B cell (primary cell): ENCODE data around the gene USP48. TPM values are rescaled to one million over a fixed set of nuclear protein-coding genes. Genes with fewer than 3 reads are reported as not detected.

Experiments
- ATAC-seq: fragments of 200-7000 bp; cut with Tn5 transposase; one replicate; pipeline ENCODE4 v1.10.0; 2021; ENCODE audit warnings: low read depth, mild to moderate bottlenecking, moderate number of reproducible peaks, moderate library complexity
- CTCF ChIA-PET: fragments of 350-600 bp; sonication (Branson Sonifier 250); formaldehyde crosslinking; loops from one replicate; lab custom pipeline; 2021; ENCODE audit warnings: antibody characterized with exemption, inconsistent platforms; lab: Charles Lee
- POLR2A ChIA-PET: fragments of 350-600 bp; sonication (Branson Sonifier 250); formaldehyde crosslinking; loops from one replicate; lab custom pipeline; 2021; ENCODE audit warnings: antibody characterized with exemption; lab: Charles Lee
- DNase-seq: peaks from one replicate; pipeline ENCODE4 v3.0.0; 2013
- H2AFZ ChIP-seq: 2 replicates; pipeline ENCODE4 v1.6.1; 2012; ENCODE audit warnings: mild to moderate bottlenecking, low read depth, low read length; ENCODE audit not compliant: insufficient read depth, poor library complexity, severe bottlenecking
- H3K27ac ChIP-seq, 2 donors: 1 replicate in 1 of 2; 2 replicates in 1 of 2; pipeline ENCODE4 v1.5.1; 2012 to 2013; ENCODE audit warnings: low read length in 2 of 2, mild to moderate bottlenecking in 2 of 2, moderate library complexity in 1 of 2
- H3K27me3 ChIP-seq, 4 experiments: fragments of 200-600 bp in 1 of 4; sonication (generic) in 1 of 4; replicated peaks in 1 of 4; 1 replicate in 2 of 4; 2 replicates in 2 of 4; pipeline versions ENCODE4 v1.6.1 to v1.7.0; 2013 to 2016; ENCODE audit warnings: low read length in 3 of 4, mild to moderate bottlenecking in 2 of 4, mixed read lengths in 1 of 4, moderate library complexity in 1 of 4; ENCODE audit not compliant: insufficient read depth in 4 of 4, control insufficient read depth in 3 of 4; ENCODE audit errors: control extremely low read depth in 1 of 4
- H3K36me3 ChIP-seq, 2 experiments: replicated peaks in 1 of 2; 1 replicate in 1 of 2; 2 replicates in 1 of 2; pipeline versions ENCODE4 v1.6.1 to v1.7.1; 2013; ENCODE audit warnings: low read length in 1 of 2; ENCODE audit not compliant: insufficient read depth in 2 of 2, control insufficient read depth in 1 of 2; ENCODE audit errors: control extremely low read depth in 1 of 2, extremely low read depth in 1 of 2
- H3K4me1 ChIP-seq, 2 donors: fragments of 200-600 bp in 1 of 2; sonication (generic) in 1 of 2; 1 replicate in 1 of 2; 2 replicates in 1 of 2; pipeline versions ENCODE4 v1.5.1 to v1.6.1; 2013 to 2017; ENCODE audit warnings: low read length in 2 of 2; ENCODE audit not compliant: control insufficient read depth in 2 of 2, insufficient read depth in 2 of 2
- H3K4me2 ChIP-seq: replicated peaks from 2 replicates; pipeline ENCODE3; 2012; ENCODE audit warnings: mild to moderate bottlenecking, low read depth, low read length; ENCODE audit not compliant: poor library complexity, severe bottlenecking
- H3K4me3 ChIP-seq, 5 experiments: fragments of 200-600 bp in 1 of 5; sonication (generic) in 1 of 5; 1 replicate in 3 of 5; 2 replicates in 2 of 5; pipeline versions ENCODE4 v1.5.1 to v1.7.0; 2011 to 2016; ENCODE audit warnings: low read length in 4 of 5, mild to moderate bottlenecking in 4 of 5, low read depth in 2 of 5, control low read depth in 1 of 5, moderate library complexity in 1 of 5; ENCODE audit not compliant: insufficient read depth in 1 of 5; ENCODE audit errors: control extremely low read depth in 1 of 5, extremely low read depth in 1 of 5
- H3K79me2 ChIP-seq: fragments of 200-600 bp; sonication (generic); one replicate; pipeline ENCODE4 v1.6.0; 2016; ENCODE audit warnings: low read length; ENCODE audit not compliant: control insufficient read depth, insufficient read depth
- H3K9ac ChIP-seq: fragments of 200-600 bp; sonication (generic); 2 replicates; pipeline ENCODE4 v1.6.1; 2017; ENCODE audit warnings: mild to moderate bottlenecking, low read length, moderate library complexity
- H3K9me3 ChIP-seq, 3 donors: one replicate each; pipeline versions ENCODE4 v1.6.1 to v1.7.1; 2013; ENCODE audit warnings: low read length in 2 of 3; ENCODE audit not compliant: control insufficient read depth in 2 of 3, insufficient read depth in 1 of 3; ENCODE audit errors: control extremely low read depth in 1 of 3
- H4K20me1 ChIP-seq: 2 replicates; pipeline ENCODE4 v1.6.0; 2012; ENCODE audit warnings: mild to moderate bottlenecking, low read length; ENCODE audit not compliant: insufficient read depth, control insufficient read depth, poor library complexity, severe bottlenecking
- H3K27ac Mint-ChIP-seq: one replicate; pipeline ENCODE4 v1.8.0; 2021; ENCODE audit warnings: mixed read lengths
- H3K27me3 Mint-ChIP-seq: one replicate; pipeline ENCODE4 v1.8.0; 2021; ENCODE audit warnings: mixed read lengths
- H3K4me1 Mint-ChIP-seq: one replicate; pipeline ENCODE4 v1.8.0; 2021; ENCODE audit warnings: mixed read lengths
- H3K4me3 Mint-ChIP-seq: one replicate; pipeline ENCODE4 v1.8.0; 2021; ENCODE audit warnings: mixed read lengths
- H3K9me3 Mint-ChIP-seq: one replicate; pipeline ENCODE4 v1.8.0; 2022; ENCODE audit warnings: mixed read lengths; ENCODE audit not compliant: insufficient read depth
- EZH2 ChIP-seq: IDR thresholded peaks from 2 replicates; pipeline ENCODE4 v1.6.1; 2012; ENCODE audit warnings: borderline replicate concordance, low read depth, mild to moderate bottlenecking, moderate library complexity, low read length; ENCODE audit not compliant: insufficient read depth, poor library complexity, severe bottlenecking
- WGBS: methylation state at CpG from one replicate; pipeline ENCODE4 v1.1.5; 2013; ENCODE audit warnings: missing lambda C conversion rate; ENCODE audit not compliant: insufficient coverage; 5-methylcytosine and 5-hydroxymethylcytosine counted together
- intact Hi-C: fragments of 100-400 bp; cut with micrococcal nuclease; formaldehyde crosslinking; loops from one replicate; pipeline ENCODE4 v1.10.0; 2022
- polyA plus RNA-seq: library from polyadenylated mRNA; depleted of rRNA; stranded (reverse); fragments of >200 nt; gene quantifications from 2 replicates; pipeline ENCODE4 v1.2.3, GENCODE V29; 2012
- total RNA-seq, 2 donors: library from RNA; stranded (reverse); fragments of 120-200 nt in 1 of 2; gene quantifications; 1 replicate in 1 of 2; 2 replicates in 1 of 2; pipeline versions ENCODE4 v1.2.3 to v1.2.4, GENCODE V29; 2013 to 2022
- TF ChIP-seq, protein P1 (sequence below): fragments of 200-600 bp; IDR thresholded peaks from one replicate; pipeline ENCODE4 v1.8.0; 2022; ENCODE audit warnings: antibody characterized with exemption, mild to moderate bottlenecking

USP48 gene
- total and polyA plus RNA-seq, 2 donors (not counting 1 experiment from before 2014, with no cell fraction given), result 21.2 to 135 TPM

DNA sequence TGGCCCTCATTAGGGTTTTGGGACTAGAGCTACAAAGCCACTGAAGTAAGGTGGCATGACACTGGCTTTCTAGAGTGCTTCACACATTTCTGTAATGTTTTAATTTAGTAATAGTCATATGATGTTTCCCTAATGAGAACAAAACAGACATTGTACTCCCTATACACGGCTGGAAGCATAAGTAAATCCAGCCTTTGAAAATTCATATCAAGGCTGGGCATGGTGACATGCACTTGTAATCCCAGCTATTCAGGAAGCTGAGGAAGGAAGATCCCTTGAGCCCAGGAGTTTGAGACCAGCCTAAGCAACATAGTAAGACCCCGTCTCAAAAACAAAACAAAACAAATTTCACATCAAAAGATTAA lies 7.4 kb downstream of the USP48 start:
- Histone ChIP-seq H3K4me1 (peaks cover 20 to 37% of the 10 kb centered on the region in 2 donors), H3K27ac (peak overlapping the region in 1 of 2 donors; percentile 49), H3K4me2 (no peak overlapping the region), H3K9me3 (peaks cover 0 to 5% (median 1%) of the 10 kb centered on the region in 3 donors), H3K36me3 (no peaks in the 10 kb centered on the region), H3K4me3 (no peak overlapping the region), H4K20me1 (peaks cover 57% of the 10 kb centered on the region), H3K79me2 (peaks cover 97% of the 10 kb centered on the region), H2AFZ (no peak overlapping the region), H3K9ac (no peak overlapping the region), H3K27me3 (no peaks in the 10 kb centered on the region)
- TF ChIP-seq EZH2, result no peak
- TF ChIP-seq, protein P1, sequence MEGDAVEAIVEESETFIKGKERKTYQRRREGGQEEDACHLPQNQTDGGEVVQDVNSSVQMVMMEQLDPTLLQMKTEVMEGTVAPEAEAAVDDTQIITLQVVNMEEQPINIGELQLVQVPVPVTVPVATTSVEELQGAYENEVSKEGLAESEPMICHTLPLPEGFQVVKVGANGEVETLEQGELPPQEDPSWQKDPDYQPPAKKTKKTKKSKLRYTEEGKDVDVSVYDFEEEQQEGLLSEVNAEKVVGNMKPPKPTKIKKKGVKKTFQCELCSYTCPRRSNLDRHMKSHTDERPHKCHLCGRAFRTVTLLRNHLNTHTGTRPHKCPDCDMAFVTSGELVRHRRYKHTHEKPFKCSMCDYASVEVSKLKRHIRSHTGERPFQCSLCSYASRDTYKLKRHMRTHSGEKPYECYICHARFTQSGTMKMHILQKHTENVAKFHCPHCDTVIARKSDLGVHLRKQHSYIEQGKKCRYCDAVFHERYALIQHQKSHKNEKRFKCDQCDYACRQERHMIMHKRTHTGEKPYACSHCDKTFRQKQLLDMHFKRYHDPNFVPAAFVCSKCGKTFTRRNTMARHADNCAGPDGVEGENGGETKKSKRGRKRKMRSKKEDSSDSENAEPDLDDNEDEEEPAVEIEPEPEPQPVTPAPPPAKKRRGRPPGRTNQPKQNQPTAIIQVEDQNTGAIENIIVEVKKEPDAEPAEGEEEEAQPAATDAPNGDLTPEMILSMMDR, result no peak
- intact Hi-C loops, result no loop called here
- DNase-seq (no peak), ATAC-seq (no peak)
- Mint-ChIP-seq H3K4me1 (peaks cover 52% of the 10 kb centered on the region), H3K27ac (no peak overlapping the region), H3K9me3 (peaks cover 2% of the 10 kb centered on the region), H3K27me3 (no peaks in the 10 kb centered on the region), H3K4me3 (peak overlapping the region; percentile 19)
- POLR2A ChIA-PET, result no interaction called here
- CTCF ChIA-PET, result no interaction called here
- no CpG with 5 or more reads among the region's 2 CpGs for WGBS

DNA sequence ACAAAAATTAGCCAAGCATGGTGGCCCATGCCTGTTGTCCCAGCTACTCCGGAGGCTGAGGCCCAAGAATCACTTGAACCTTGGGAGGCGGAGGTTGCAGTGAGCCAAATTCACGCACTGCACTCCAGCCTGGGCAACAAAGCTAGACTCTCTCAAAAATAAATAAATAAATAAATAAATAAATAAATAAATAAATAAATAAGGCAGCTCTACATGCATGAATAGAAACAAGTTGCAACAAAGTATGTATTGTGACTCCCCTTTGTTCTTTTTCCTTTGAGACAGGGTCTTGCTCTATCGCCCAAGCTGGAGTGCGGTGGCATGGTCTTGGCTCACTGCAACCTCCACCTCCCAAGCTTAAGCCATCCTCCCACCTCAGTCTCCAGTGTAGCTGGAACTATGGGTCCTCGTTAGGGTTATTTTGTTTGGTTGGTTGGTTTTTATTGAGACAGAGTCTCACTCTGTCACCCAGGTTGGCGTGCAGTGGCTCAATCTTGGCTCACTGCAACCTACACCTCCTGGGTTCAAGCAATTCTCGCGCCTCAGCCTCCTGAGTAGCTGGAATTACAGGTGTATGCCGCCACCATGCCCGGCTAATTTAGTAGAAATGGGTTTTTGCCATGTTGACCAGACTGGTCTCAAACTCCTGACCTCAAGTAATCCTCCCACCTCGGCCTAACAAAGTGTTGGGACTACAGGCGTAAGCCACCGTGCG lies 8.0 kb downstream of the USP48 start:
- no CpG with 5 or more reads among the region's 15 CpGs for WGBS
- peak overlapping the region in 1 of 2 donors; percentile 49 for H3K27ac ChIP-seq
- H3K4me2 ChIP-seq, result no peak overlapping the region
- POLR2A ChIA-PET, result no interaction called here
- no peak overlapping the region for H3K9ac ChIP-seq
- Mint-ChIP-seq H3K4me1 (peaks cover 50% of the 10 kb centered on the region), H3K27me3 (no peaks in the 10 kb centered on the region), H3K27ac (peak overlapping the region; percentile 59), H3K4me3 (peak overlapping the region; percentile 19), H3K9me3 (peaks cover 2% of the 10 kb centered on the region)
- CTCF ChIA-PET, result no interaction called here
- intact Hi-C loops, result no loop called here
- peaks cover 97% of the 10 kb centered on the region for H3K79me2 ChIP-seq
- peaks cover 60% of the 10 kb centered on the region for H4K20me1 ChIP-seq
- peaks cover 0 to 5% (median 1%) of the 10 kb centered on the region in 3 donors for H3K9me3 ChIP-seq
- ATAC-seq, result no peak
- no peak for TF ChIP-seq EZH2
- TF ChIP-seq, protein P1, result no peak
- H3K36me3 ChIP-seq, result no peaks in the 10 kb centered on the region
- no peak for DNase-seq
- H3K27me3 ChIP-seq, result no peaks in the 10 kb centered on the region
- H3K4me1 ChIP-seq, result peaks cover 15 to 32% of the 10 kb centered on the region in 2 donors
- no peak overlapping the region for H3K4me3 ChIP-seq
- no peak overlapping the region for H2AFZ ChIP-seq
